ENCODE measurements around the gene C10orf120.

The C10orf120 gene

DNA sequence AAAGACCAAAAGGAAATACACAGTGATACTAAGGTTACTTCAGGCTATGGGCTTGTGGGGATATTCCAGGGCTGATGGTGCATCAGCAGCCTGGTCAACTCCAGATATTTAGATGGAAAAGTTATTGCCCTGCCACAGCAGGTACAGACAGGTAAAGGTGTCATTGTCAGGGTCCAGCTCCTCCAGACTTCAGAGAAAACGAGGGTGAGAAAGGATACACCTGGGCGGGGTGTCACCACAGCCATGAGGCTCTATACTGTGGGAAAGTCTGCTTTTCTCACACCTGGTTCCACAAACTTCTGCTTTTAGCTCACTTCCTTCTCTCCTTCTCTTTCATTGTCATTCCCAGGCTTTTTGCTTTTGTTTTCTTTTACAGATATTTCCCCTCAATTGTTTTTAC lies 2.0 kb upstream of the C10orf120 start:
- POLR2A ChIA-PET (ENCODE audit: low non-redundant PET), result no interaction called here
- H3K27ac ChIP-seq, result no peak overlapping the region
- CTCF ChIA-PET, result no interaction called here
- DNase-seq (ENCODE audit: low spot score), result no peak
- TF ChIP-seq, protein P1, sequence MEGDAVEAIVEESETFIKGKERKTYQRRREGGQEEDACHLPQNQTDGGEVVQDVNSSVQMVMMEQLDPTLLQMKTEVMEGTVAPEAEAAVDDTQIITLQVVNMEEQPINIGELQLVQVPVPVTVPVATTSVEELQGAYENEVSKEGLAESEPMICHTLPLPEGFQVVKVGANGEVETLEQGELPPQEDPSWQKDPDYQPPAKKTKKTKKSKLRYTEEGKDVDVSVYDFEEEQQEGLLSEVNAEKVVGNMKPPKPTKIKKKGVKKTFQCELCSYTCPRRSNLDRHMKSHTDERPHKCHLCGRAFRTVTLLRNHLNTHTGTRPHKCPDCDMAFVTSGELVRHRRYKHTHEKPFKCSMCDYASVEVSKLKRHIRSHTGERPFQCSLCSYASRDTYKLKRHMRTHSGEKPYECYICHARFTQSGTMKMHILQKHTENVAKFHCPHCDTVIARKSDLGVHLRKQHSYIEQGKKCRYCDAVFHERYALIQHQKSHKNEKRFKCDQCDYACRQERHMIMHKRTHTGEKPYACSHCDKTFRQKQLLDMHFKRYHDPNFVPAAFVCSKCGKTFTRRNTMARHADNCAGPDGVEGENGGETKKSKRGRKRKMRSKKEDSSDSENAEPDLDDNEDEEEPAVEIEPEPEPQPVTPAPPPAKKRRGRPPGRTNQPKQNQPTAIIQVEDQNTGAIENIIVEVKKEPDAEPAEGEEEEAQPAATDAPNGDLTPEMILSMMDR (conservative IDR thresholded peaks at IDR 0.05; ENCODE audit: low read depth), result no peak

DNA sequence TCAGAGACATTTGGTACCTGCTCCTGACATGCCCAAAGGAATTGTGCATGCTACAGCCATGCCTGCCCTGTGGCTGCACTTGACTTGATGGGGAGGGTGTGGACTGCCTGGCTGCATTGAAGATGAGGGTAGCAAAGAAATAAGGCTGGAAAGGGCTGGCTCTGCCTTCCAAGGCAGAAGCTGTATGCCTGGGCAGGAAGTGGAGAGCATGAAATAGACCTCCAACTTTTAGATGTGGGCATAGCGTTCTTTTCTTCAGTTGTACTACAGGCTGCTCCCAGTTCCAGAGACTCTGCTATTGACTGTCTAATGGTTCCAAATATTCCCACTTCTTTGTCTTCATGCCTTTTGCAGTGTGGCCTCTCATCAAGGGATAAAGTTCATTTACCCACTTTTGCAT lies 3.0 kb downstream of the C10orf120 start:
- CTCF ChIA-PET, result no interaction called here
- POLR2A ChIA-PET (ENCODE audit: low non-redundant PET), result no interaction called here
- H3K27ac ChIP-seq, result no peak overlapping the region
- DNase-seq (ENCODE audit: low spot score), result no peak
- TF ChIP-seq, protein P1 (conservative IDR thresholded peaks at IDR 0.05; ENCODE audit: low read depth), result no peak

DNA sequence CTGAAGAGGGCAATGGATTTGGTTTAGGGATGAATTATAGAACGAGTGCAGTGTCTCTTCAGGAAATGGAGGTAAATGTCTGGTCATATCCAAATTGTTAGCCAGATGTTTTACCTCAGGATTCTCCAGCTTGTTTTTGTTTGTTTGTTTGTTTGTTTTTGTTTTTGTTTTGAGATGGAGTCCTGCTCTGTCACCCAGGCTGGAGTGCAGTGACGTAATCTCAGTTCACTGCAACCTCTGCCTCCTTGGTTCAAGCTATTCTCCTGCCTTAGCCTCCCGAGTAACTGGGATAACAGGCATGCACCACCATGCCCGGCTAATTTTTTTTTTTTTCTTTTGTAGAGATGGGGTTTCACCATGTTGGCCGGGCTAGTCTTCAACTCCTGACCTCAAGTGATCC lies 6.9 kb downstream of the C10orf120 start:
- TF ChIP-seq, protein P1 (conservative IDR thresholded peaks at IDR 0.05; ENCODE audit: low read depth), result no peak
- ChIA-PET POLR2A (ENCODE audit: low non-redundant PET) (no interaction called here), CTCF (interaction anchor here (0.7 kb wide), 1 partner anchor 11 kb away, joined by 4 read pairs; no protein-coding TSS in a partner anchor)
- no peak for DNase-seq (ENCODE audit: low spot score)
- no peak overlapping the region for H3K27ac ChIP-seq

DNA sequence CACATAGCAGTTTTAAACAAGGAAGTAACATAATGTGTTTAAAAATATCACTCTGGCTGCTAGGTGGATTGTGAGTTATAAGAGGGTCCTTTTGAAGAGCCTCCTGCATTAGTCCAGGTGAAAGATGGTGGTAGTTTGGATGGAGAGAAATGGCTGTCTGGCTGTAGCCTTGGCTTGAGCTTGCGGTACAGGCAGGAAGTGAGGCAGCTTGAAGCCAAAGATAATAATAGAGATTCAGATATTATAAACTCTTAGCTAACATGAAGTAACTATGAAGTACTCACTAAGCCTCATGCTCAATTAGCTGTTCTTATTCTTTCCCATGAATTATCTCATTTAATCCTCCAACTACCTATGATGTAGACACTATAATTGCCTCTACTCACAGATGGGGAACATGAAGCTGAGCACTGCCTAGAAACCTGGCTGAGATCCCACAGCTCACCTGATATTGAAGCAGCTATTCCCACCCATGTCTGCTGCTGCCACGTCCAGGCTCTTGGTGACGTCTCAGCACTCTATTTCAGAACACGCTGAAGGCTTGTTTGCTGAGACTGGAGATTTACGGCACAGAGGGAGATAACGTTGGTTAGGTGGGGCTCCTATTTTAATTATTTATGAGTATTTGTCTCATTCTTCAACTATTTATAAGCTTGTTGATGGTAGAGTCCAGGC lies 10.4 kb downstream of the C10orf120 start:
- no peak for DNase-seq (ENCODE audit: low spot score)
- TF ChIP-seq, protein P1 (conservative IDR thresholded peaks at IDR 0.05; ENCODE audit: low read depth), result no peak
- CTCF ChIA-PET, result interaction anchor here (0.8 to 1.3 kb wide), 3 partner anchors 14 to 124 kb away, joined by 3 to 8 read pairs (median 5); no protein-coding TSS in a partner anchor
- H3K27ac ChIP-seq, result no peak overlapping the region
- POLR2A ChIA-PET (ENCODE audit: low non-redundant PET), result no interaction called here

DNA sequence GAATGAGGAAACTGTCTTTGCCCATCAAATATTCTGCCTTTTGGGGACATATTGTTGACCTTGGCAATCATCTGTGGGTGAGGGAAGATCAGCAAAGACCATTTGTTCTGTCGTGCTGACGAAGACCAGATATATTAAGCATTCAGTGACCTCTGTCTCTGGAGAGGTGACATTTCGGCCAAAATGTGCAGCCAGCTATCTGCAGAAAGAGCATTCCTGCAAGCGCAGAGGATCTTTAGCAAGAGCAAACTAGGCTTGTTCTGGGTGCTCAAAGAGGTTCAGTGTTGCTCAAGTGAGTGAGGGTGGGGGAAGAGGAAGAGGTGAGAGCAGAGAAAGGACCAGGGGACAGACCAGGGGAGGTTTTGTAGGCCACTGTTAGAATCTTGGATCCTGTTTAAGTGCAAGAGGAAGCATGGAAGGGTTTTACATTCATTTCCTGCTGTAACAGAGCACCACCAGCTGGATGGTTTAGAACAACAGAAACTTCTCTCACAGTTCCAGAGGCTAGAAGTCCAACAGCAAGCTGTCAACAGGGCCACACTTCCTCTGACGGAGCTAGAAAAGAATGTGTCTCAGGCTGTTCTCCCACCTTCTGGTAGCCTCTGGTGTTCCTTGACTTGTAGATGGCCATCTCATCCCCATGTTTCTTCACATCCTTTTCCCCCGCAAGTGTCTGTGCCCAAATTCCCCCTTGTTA lies 11.2 kb downstream of the C10orf120 start:
- no peak overlapping the region for H3K27ac ChIP-seq
- TF ChIP-seq, protein P1 (conservative IDR thresholded peaks at IDR 0.05; ENCODE audit: low read depth), result no peak
- DNase-seq (ENCODE audit: low spot score), result no peak
- POLR2A ChIA-PET (ENCODE audit: low non-redundant PET), result no interaction called here
- CTCF ChIA-PET, result interaction anchor here (0.5 to 1.0 kb wide), 7 partner anchors 15 to 1874 kb away, joined by 3 to 5 read pairs (median 3); no protein-coding TSS in a partner anchor

DNA sequence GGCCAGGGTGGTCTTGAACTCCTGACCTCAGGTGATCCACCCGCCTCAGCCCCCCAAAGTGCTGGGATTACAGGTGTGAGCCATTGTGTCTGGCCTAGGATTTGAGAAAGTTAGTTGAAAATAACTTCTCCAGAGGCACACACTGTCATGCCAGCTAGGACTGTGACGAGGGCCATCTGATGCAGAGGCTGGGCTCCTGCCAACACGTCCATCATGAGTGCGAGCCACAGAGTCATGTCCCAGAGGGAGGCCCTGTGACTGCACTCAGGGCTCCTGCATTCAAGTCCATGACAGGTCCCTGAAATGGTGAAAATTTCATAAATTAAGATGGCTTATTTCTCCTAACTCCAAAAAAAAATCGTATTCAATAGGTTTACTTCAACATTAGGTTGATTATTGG lies 17.1 kb downstream of the C10orf120 start:
- TF ChIP-seq, protein P1 (conservative IDR thresholded peaks at IDR 0.05; ENCODE audit: low read depth), result no peak
- no peak overlapping the region for H3K27ac ChIP-seq
- POLR2A ChIA-PET (ENCODE audit: low non-redundant PET), result no interaction called here
- no peak for DNase-seq (ENCODE audit: low spot score)
- CTCF ChIA-PET, result interaction anchor here (0.6 kb wide), 1 partner anchor 577 kb away, joined by 3 read pairs; no protein-coding TSS in a partner anchor

Measured in RWPE1 (cell line).